Measurements from ENCODE around the gene PSMA7. TPM values are rescaled to one million over a fixed set of nuclear protein-coding genes. Genes with fewer than 3 reads are reported as not detected.
A peak's percentile ranks its signal among the peaks of the same experiment; 100 is the strongest.

Gene PSMA7
- polyA plus RNA-seq, 3 donors = 185 to 211 (median 193) TPM

GRCh38 chr20:62132421-62132820 is 10.8 kb downstream of the PSMA7 start:
- DNase-seq (ENCODE audit: extremely low read depth in 1 of 11, low read depth in 9 of 11, low spot score in 4 of 11) = no peak

DNA sequence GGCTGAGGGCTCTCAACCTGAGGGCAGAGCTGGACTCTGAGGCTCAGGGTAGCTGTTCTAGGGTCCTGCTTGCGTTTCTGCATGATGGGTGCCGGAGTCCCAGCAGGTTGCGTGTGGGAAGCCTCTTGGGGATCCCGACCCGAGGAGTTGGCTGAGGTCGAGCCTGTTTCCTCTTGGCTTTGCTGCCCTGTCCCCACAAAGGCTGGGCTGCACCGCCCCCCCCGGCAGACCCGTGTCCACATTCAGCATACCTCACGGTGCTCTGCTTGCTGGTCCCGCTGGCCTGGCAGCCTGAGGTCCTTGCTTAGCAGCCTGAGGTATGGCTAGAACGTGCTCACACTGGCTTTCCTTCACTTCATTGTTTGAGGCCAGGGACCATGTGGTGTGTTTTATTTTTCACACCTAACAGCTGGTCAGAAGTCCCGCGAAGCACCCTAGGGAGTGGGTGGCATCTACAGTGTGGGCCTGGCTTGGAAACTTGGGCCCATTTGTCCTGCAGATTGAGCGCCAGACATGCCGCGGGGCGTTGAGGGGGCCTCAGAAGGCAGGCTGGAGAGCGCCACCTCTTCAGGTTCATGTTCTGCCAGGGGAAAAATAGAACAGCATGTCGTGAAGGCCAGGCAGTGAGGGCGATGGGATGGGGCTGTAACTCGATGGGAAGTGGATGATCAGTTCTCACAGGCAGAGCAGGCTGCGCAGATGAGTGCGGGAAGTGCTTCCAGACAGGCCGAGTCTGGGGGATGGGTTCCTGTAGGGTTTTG is 11.5 kb downstream of the PSMA7 start:
- no peak for DNase-seq (ENCODE audit: extremely low read depth in 1 of 11, low read depth in 9 of 11, low spot score in 4 of 11)

- no peak for DNase-seq (ENCODE audit: extremely low read depth in 1 of 11, low read depth in 9 of 11, low spot score in 4 of 11)
Measured at GRCh38 chr20:62129731-62130531, 13.3 kb downstream of the PSMA7 start.

GRCh38 chr20:62128502-62128901 is 14.7 kb downstream of the PSMA7 start:
- no peak for DNase-seq (ENCODE audit: extremely low read depth in 1 of 11, low read depth in 9 of 11, low spot score in 4 of 11)

DNA sequence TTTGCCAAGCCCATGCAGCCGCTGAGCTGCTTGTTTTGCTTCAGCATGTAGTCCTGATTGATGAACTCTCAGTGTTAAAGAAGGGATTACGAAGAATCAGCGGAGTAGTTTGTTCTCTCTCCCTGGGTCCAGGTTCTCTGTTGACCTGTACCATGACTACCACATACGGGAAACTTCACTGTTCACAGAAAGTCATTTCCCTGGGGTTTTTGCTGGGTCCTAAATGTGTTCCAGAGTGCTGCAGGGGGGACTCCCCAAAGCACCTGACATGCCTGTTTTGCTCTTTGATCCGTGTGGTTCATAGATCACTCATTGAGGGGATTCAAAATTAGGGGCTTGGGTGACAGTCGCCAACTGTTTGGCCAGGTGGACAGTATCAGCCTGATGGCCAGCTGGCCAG is 15.4 kb downstream of the PSMA7 start:
- no peak for DNase-seq (ENCODE audit: extremely low read depth in 1 of 11, low read depth in 9 of 11, low spot score in 4 of 11)

DNA sequence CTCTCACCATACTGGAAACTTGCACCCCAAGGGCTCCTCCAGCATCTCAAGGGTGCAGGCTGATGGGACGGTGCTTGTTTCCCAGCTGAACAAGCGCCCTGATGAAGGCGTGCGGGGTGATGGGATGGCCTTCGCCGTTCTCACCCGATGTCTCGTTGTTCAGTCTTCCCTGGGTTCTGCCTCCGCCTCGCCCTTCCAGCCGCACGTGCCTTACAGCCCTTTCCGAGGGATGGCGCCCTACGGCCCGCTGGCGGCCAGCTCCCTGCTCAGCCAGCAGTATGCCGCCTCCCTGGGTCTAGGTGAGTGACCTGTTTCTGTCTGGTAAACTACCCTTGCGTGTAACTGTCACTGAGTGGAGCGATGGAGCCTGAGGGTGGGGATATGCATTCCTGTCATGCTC is 17.1 kb downstream of the PSMA7 start:
- DNase-seq (ENCODE audit: extremely low read depth in 1 of 11, low read depth in 9 of 11, low spot score in 4 of 11) = no peak

DNA sequence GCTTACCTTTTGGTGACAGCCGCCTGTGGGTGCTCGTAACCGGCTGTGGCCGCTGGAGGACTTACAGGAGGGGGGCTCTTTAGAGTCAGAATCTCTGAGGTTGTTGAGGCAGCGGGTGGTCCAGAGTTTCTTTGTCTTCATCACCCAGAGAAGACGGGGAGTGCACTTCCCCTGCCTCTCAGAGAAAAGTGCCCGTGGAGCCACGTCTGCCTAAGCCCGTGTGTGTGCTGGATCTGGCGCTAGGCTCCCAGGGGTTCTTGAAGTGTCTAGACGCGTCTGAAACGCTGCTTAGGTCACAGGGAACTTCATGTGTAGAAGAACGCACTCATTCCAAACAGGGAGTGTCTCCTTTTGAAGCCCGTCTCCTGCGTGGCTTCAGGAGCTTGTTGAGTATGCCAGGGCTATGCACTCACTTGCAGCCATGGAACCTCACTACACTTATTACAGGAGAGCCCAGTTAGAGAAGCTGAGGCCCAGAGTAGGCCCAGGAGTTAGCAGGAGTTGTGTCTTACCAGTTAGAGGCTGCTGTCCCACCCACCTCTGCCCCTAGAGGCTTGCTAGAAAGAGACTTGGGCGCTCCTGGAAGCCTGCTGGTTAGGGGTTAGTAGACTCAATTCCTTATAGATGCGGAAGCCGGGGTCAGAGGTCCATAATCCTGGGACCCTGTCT is 19.6 kb downstream of the PSMA7 start:
- no peak for DNase-seq (ENCODE audit: extremely low read depth in 1 of 11, low read depth in 9 of 11, low spot score in 4 of 11)

DNA sequence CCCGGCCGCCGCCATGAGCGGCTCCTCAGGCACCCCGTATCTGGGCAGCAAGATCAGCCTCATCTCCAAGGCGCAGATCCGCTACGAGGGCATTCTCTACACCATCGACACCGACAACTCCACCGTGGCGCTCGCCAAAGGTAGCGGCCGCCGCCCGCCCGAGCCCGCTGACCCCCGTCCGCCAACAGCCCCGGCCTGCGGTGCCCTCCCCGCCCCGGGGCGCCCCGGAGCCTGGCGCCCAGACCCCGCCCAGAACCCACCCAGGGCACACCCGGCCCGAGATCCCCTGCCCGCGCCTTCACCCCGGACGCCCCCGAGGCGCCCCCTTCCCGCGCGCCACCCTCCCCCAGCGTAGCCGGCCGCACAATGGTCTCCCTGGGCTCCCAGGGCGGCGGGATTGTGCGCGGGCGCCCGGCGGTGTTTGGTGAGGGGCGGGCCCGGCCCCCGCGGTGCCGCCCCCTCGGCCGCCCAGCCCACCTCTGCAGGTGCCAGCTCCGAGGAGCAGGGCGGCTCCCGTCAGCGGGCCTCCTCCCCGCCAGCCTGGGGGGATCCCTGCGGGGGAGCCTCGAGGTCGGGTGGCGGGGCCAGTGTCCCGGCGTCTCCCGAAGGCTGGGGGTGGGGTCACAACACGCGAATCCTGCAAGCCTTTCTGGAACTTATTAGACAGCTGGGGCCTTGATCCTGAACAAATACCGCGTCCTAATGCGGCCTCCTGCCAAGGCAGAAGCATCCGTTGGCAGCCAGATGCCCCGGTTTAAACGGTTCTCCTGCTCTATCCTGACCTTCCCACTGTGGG is 20.3 kb downstream of the PSMA7 start:
- no peak for DNase-seq (ENCODE audit: extremely low read depth in 1 of 11, low read depth in 9 of 11, low spot score in 4 of 11)

DNA sequence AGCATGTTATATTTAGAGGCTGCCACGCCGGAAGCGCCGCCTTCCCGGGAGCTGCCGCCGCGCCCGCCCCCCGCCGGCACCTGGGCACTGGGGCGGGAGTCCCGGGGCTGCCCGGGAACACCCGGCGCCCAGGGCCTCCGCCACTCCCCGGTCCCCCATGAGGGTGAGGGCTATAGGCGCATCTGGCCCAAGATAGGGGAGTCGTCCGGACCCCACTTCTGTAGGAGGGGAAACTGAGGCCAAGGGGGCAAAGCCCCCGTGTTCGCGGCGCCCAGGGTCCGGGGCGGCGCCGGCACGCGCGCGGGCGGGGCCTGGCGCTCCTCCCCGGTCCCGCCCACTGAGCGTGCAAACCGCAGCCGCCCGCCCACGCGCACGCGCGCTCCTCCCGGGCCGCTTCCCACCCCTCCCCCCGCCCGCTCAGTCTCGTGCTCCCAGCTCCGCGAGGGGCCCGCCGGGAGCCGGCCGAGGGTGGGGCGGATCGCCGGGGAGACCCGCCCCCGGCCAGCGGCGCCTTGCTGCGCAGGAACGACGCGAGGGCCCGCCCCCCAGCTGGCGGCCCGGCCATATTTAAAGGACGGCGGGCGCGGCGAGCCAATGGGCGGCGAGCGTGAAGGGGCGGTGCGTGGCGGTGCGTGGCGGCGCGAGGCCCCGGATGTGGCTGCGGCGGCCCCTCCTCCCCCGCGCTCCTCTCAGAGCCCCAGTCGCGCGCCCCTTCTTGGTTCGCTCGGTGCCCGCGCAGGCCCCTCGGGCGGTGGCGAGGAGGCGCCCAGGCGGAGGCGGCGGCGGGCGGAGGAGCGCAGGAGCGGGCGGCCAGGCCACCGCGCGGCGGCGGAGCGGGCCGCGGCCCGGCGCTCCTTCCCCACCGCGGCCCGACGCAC is 21.2 kb downstream of the PSMA7 start, which contains the start of gene LSM14B:
Gene LSM14B (plus strand): TSS at position 700 of the 878 bp plus-strand sequence. CDS start 192 bp downstream, outside the sequence.
- peak; percentile 88 to 98 (median 97) for DNase-seq (ENCODE audit: extremely low read depth in 1 of 11, low read depth in 9 of 11, low spot score in 4 of 11)

GRCh38 chr20:62120990-62121775 is 22.0 kb downstream of the PSMA7 start:
- DNase-seq (ENCODE audit: extremely low read depth in 1 of 11, low read depth in 9 of 11, low spot score in 4 of 11) = no peak

DNA sequence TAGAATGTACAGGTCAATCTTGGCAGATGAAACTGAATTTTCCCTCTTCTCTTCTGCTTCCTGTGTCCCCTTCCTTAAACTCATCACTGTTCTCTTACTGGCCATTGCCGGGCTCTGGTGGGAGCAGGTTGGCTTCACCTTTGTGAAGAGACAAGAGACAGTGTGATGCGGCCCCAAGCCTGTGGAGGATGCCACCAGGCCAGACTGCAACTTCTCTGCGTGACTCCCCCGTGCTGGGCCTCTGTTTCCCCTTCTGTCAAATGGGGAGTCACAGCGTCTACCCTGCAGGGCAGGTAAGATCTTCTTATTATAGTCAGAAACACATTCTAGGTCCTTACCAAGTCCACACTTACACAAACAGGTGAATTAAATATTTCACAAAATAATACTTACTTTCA is 22.8 kb downstream of the PSMA7 start:
- no peak for DNase-seq (ENCODE audit: extremely low read depth in 1 of 11, low read depth in 9 of 11, low spot score in 4 of 11)

DNA sequence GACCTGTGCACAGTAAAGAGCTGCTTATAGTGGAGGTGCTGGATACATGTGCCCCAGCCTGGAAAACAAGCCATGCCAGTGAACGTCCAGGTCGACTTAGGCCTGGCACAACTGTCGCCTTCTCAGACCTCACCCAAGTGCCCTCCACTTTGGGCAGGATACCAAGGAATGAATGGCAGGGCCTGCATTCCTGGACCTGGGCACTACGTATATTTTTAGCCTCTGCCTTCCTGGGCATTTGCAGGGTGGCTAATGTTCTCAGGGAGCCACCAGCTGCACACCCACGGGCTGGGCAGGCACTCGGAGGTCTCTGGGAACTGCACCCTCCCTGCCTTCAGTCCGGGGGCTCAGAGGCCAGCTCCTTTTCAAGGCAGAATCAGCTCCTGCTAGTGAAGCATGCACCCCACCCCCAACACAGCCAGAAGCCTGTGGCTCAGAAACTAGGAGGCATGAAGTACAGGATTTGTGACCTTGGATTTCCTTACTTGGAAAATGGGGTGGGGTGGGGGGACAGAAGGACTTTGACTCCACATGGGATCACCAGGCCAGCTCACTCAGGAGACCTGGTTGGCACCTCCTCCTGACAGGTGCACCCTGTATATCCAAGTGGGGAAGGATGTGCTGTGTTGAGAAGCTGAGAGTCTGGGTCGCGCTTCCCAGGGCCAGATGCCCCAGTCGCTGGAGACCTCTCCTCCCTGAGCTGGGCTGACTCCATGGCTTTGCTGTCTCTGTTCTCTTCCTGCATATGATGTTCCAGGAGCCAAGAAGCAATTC is 23.4 kb downstream of the PSMA7 start:
- DNase-seq (ENCODE audit: extremely low read depth in 1 of 11, low read depth in 9 of 11, low spot score in 4 of 11) = no peak

- DNase-seq (ENCODE audit: extremely low read depth in 1 of 11, low read depth in 9 of 11, low spot score in 4 of 11) = no peak
Measured at GRCh38 chr20:62119115-62119514, 24.1 kb downstream of the PSMA7 start.

DNA sequence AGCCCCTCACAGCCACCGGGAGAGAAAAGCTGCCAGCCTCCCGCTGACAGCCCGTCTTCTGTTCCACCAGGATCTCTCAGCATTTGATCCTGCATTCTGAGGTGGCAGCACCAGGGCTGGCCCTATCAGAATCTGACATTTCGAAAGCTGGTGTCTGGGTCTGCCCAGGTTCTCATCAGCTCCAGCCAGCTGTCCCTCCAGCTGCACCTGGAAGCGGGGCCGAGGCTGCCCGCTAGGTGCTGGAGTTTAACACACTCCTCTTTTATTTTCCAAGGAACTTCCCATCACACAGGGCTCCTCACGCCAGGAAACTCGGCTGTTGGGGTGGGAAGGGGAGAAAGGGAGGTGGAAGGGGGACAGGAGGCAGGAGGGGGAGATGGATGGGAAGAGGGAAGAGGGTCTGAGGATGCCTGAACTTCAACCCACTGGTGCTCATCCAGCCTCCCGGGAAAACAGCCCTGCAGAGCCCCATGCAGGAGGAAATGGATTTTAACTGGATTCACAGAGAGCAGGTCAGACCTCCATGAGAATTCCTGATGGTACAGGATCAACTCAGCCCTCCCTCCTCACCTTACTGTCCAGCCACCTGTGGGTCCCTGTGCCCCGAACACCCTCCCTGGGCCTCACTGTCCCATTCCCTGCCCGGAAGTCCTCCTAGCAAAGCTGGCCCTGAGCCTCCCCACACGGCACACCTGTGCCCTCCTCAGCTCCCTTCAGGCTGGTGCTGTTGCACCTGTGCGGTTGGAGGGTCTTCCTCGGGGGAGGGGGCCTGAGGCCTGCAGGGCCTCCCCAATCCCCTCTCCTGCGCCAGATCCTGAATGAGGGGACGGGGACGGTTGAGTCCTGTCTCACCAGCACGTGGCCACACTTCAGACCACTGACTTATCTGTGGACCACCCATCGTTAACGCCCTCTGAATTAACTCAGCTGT is 24.8 kb downstream of the PSMA7 start:
- no peak for DNase-seq (ENCODE audit: extremely low read depth in 1 of 11, low read depth in 9 of 11, low spot score in 4 of 11)

- DNase-seq (ENCODE audit: extremely low read depth in 1 of 11, low read depth in 9 of 11, low spot score in 4 of 11) = no peak
Measured at GRCh38 chr20:62117658-62118057, 25.5 kb downstream of the PSMA7 start.

- no peak for DNase-seq (ENCODE audit: extremely low read depth in 1 of 11, low read depth in 9 of 11, low spot score in 4 of 11)
Measured at GRCh38 chr20:62117362-62117646, 25.9 kb downstream of the PSMA7 start.
